ENCODE measurements around the gene SORL1.
"Not testable (repeated sequence)": the region's sequence is repeated elsewhere in the genome, so short reads cannot be mapped to it uniquely, and the experiment has no call there.

Gene SORL1

GRCh38 chr11:121500275-121500674, 48.2 kb downstream of the SORL1 start:
- no peak for TF ChIP-seq CTCF (IDR thresholded peaks at IDR 0.05; ENCODE audit: extremely low read depth, missing control alignments)
- DNase-seq (ENCODE audit: low spot score), result no peak

- no peak for TF ChIP-seq CTCF (IDR thresholded peaks at IDR 0.05; ENCODE audit: extremely low read depth, missing control alignments)
Measured at GRCh38 chr11:121500717-121501116, 48.6 kb downstream of the SORL1 start.

DNA sequence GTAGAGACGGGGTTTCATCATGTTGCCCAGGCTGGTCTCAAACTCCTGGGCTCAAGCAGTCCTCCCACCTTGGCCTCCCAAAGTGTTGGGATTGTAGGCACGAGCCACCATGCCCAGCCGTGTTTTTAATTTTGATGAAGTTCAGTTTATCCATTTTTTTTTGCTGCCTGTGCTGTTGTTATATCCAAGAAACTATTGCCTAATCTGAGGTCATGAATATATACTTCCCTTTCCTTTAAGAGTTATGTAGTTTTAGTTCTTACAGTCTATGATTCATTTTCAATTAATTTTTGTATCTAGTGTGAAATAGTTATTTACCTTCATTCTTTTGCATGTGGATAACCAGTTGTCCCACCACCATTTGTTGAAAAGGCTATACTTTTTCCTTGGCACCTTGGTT, 50.9 kb downstream of the SORL1 start:
- DNase-seq (ENCODE audit: low spot score), result no peak
- no peak for TF ChIP-seq CTCF (IDR thresholded peaks at IDR 0.05; ENCODE audit: extremely low read depth, missing control alignments)

More at GRCh38 chr11:121500717-121501116, 48.6 kb downstream of the SORL1 start:
- no peak for DNase-seq (ENCODE audit: low spot score)

GRCh38 chr11:121506237-121506636, 54.1 kb downstream of the SORL1 start:
- not testable (repeated sequence) for DNase-seq (ENCODE audit: low spot score)

- no peak for DNase-seq (ENCODE audit: low spot score)
- TF ChIP-seq CTCF (IDR thresholded peaks at IDR 0.05; ENCODE audit: extremely low read depth, missing control alignments), result no peak
Measured at GRCh38 chr11:121508449-121508848, 56.3 kb downstream of the SORL1 start.

DNA sequence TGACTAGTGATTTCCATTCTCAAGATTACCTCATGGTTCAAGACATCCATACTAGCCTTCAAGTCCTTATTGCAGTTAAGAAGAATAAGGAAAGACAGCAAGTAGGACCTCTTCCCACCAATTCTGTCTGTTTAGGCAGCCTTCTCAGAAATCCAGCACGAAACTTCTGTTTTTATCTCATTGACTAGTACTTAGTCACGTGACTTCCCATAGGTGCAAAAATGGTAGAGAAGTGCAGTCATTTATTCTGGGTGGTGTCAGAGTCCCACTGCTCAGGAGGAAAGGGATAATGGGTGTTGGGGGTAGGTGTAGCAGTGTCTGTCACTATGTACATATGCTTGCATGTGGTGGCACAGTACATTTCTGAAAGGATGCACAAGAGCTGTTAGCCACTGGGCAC, 58.3 kb downstream of the SORL1 start:
- TF ChIP-seq CTCF (IDR thresholded peaks at IDR 0.05; ENCODE audit: extremely low read depth, missing control alignments), result no peak
- no peak for DNase-seq (ENCODE audit: low spot score)

GRCh38 chr11:121512468-121513465, 60.7 kb downstream of the SORL1 start:
- TF ChIP-seq CTCF (IDR thresholded peaks at IDR 0.05; ENCODE audit: extremely low read depth, missing control alignments), result no peak

DNA sequence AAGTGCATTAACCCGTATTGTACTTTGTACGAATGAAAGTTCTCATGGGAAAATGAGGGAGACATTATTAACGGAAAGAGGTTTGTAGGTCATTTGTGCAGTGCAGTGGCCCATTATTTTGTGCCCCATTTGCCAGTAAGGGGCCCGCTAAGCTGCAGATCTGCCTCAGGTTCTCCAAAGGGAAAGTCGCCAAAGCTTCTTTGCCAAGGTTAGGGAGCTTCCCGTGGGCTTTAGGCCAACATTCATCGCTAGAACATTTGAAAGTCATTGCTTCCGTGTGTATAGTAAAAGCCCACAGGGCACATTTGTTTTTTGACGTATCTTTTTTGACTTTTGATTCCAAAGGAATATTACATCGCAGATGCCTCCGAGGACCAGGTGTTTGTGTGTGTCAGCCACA, 61.7 kb downstream of the SORL1 start:
- TF ChIP-seq CTCF (IDR thresholded peaks at IDR 0.05; ENCODE audit: extremely low read depth, missing control alignments), result no peak
- no peak for DNase-seq (ENCODE audit: low spot score)

More at GRCh38 chr11:121512468-121513465, 60.7 kb downstream of the SORL1 start:
- DNase-seq (ENCODE audit: low spot score), result no peak

Data from GM20000 (cell line).